ENCODE results near the gene HOXD8. TPM values are rescaled to one million over a fixed set of nuclear protein-coding genes. Genes with fewer than 3 reads are reported as not detected.

The HOXD8 gene
- total RNA-seq, 1 donor from 2014 or later: 18.0 TPM

DNA sequence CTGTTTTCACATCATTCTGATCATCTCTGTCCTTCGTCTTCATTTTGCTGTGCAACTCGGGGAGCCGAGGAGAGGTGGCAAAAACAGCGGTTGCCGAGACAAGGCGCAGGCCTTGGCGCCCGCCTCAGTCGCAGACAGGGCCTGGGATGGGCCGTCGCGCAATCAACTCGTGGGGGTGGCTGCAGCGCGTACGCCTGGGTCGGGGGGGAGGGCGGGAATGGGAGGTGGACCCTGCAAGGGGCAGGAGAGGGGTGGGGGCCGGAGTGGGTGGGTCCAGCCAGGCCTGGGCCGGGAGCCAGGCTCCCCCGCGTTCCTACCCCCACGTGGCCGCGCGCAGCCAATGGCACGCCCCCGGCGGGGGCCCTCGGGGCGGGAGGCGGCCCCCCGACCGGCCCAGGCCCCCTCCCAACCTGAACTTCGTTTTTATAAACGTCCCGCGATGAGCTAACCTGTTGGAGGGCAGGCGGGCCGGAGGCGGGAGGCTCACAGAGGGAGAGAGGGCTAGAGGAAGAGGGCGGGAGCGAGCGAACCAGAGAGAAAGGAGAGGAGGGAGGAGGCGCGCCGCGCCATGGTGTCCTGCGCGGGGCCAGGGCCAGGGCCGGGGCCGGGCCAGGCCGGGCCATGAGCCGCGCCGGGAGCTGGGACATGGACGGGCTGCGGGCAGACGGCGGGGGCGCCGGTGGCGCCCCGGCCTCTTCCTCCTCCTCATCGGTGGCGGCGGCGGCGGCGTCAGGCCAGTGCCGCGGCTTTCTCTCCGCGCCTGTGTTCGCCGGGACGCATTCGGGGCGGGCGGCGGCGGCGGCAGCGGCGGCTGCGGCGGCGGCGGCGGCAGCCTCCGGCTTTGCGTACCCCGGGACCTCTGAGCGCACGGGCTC lies 37.0 kb upstream of the HOXD8 start, which contains the start of gene HOXD13:
Gene HOXD13, plus strand, starts transcription at position 452 of the 875 bp plus-strand sequence. Its CDS starts 170 bp downstream, at position 622.
- TF ChIP-seq, protein P1, sequence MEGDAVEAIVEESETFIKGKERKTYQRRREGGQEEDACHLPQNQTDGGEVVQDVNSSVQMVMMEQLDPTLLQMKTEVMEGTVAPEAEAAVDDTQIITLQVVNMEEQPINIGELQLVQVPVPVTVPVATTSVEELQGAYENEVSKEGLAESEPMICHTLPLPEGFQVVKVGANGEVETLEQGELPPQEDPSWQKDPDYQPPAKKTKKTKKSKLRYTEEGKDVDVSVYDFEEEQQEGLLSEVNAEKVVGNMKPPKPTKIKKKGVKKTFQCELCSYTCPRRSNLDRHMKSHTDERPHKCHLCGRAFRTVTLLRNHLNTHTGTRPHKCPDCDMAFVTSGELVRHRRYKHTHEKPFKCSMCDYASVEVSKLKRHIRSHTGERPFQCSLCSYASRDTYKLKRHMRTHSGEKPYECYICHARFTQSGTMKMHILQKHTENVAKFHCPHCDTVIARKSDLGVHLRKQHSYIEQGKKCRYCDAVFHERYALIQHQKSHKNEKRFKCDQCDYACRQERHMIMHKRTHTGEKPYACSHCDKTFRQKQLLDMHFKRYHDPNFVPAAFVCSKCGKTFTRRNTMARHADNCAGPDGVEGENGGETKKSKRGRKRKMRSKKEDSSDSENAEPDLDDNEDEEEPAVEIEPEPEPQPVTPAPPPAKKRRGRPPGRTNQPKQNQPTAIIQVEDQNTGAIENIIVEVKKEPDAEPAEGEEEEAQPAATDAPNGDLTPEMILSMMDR (conservative IDR thresholded peaks at IDR 0.05; ENCODE audit: low read depth, low read length): no peak
- DNase-seq (ENCODE audit: low read depth): no peak
- no peak within 1 kb of the TSS for H3K4me3 ChIP-seq (ENCODE audit: low read depth, low read length)

DNA sequence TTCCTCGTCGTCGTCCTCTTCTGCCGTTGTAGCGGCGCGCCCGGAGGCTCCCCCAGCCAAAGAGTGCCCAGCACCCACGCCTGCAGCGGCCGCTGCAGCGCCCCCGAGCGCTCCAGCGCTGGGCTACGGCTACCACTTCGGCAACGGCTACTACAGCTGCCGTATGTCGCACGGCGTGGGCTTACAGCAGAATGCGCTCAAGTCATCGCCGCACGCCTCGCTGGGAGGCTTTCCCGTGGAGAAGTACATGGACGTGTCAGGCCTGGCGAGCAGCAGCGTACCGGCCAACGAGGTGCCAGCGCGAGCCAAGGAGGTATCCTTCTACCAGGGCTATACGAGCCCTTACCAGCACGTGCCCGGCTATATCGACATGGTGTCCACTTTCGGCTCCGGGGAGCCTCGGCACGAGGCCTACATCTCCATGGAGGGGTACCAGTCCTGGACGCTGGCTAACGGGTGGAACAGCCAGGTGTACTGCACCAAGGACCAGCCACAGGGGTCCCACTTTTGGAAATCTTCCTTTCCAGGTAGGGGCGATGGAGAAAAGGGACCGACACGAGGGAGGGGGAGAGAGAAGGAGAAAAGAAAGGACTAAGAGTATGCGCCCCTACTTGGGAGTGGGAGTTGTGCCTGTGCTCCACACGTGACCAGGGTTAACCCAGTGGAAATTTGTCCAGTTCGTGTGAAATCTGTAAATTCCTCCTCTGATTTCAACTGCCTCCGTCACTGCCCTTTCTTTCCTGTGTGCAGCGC lies 36.2 kb upstream of the HOXD8 start:
- TF ChIP-seq, protein P1 (conservative IDR thresholded peaks at IDR 0.05; ENCODE audit: low read depth, low read length): no peak
- no peak for DNase-seq (ENCODE audit: low read depth)
- H3K4me3 ChIP-seq (ENCODE audit: low read depth, low read length): no peak overlapping the region

DNA sequence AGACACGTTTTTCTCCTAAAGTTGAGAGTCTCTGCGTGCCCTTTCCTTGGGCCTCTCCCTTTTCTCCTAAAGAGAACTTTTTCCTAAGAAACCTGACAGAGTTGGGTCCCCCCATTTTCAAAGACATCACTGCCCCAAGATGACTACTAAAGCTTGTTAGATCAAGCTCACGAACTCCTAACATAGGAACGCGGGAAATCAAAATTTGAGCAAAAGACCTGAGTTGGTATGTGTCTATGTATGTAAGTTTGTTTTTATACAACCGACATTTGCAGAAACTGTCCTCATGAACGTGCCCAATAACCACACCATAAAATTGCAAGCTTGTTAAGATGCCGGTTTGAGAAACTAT lies 35.6 kb upstream of the HOXD8 start:
- TF ChIP-seq, protein P1 (conservative IDR thresholded peaks at IDR 0.05; ENCODE audit: low read depth, low read length): no peak
- H3K4me3 ChIP-seq (ENCODE audit: low read depth, low read length): no peak overlapping the region
- no peak for DNase-seq (ENCODE audit: low read depth)

DNA sequence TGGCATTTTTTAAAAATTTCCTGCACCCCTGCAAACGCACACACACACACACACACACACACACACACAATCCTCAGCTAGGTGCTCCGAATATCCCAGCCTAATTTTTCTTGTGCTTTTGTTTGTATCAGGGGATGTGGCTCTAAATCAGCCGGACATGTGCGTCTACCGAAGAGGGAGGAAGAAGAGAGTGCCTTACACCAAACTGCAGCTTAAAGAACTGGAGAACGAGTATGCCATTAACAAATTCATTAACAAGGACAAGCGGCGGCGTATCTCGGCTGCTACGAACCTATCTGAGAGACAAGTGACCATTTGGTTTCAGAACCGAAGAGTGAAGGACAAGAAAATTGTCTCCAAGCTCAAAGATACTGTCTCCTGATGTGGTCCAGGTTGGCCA lies 35.2 kb upstream of the HOXD8 start:
- TF ChIP-seq, protein P1 (conservative IDR thresholded peaks at IDR 0.05; ENCODE audit: low read depth, low read length): no peak
- no peak overlapping the region for H3K4me3 ChIP-seq (ENCODE audit: low read depth, low read length)
- no peak for DNase-seq (ENCODE audit: low read depth)

DNA sequence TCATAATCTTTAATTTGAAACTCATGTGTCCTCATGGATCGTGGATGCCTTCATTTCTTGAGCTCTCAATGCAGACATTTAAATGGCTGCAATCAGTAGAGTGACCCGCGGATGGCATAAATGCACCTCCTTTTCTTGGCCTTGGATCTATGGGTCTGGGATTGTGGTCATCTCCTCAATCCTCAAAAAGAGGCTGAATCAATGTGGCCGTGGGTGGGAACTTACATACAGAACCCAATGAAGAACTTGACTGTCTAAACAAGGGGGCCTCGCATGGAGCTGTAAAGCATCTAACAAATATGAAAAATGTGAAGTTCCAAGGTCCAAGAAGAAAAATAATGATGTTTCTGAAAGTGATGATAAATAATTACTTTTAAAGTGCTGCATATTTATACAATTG lies 34.1 kb upstream of the HOXD8 start:
- no peak overlapping the region for H3K4me3 ChIP-seq (ENCODE audit: low read depth, low read length)
- DNase-seq (ENCODE audit: low read depth): no peak
- TF ChIP-seq, protein P1 (conservative IDR thresholded peaks at IDR 0.05; ENCODE audit: low read depth, low read length): no peak

DNA sequence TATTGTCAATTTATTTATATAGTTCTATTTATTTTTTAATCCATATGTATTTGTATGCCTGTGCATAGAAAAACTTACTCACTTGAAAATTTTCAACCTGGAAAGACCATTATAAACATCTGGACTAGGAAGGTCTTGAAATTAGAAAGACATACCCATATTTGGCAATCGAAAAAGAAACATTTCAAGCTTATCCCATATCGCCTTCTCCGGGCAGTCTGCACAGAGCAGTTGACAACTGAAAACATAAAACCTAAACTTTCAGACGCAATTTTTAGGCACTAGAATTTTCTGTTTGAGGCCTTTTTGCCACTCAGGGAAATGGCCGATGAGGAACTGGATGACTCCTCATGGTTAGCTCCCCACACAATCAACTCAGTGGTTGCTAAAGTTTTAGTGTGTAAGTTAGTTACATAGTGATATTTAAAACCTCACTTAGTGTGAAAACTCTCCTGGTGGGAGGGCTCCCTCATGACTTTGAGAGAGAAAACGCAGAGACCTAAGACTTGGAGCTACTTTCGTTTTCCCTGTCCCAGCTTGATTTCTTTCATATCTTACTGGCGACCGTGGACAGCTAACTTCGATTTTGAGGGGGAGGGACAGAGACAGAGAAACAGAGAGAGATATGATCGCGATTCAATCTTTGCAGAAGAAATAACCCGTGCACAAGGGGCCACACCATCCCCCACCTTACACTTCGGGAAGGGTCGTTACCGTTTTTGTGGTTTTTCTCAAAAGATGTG lies 33.1 kb upstream of the HOXD8 start:
- TF ChIP-seq, protein P1 (conservative IDR thresholded peaks at IDR 0.05; ENCODE audit: low read depth, low read length): no peak
- no peak for DNase-seq (ENCODE audit: low read depth)
- H3K4me3 ChIP-seq (ENCODE audit: low read depth, low read length): peak overlapping the region; percentile 19

Measured in epithelial cell of proximal tubule (primary cell).